NCI-H510A treated with DMSO at 0.1 percent for 48 hours (cell line): ENCODE measurements around the gene PROB1.
"Not testable (repeated sequence)": the region's sequence is repeated elsewhere in the genome, so short reads cannot be mapped to it uniquely, and the experiment has no call there.

Experiments
- DNase-seq: peaks from one replicate; lab custom pipeline; 2025; lab: John Stamatoyannopoulos, UW

Gene PROB1

DNA sequence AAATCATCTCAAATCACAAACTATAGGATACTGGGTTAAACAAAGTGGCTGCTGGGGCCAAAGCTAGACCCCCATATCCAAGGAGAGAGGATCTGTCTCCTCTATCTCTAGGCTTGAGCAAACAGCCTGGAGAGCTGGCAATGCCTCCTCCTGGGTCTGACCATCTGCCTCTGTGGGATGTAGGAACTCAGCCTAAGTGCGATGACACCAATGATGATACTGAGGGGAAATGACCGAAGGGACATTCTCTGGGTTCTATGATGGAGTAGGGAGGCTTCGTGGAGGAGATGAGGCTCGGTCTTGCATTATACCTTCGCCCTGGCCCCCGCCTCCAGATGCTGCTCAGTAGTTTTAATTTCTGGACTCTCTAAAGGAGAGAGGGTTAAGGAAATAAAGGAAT is 18.2 kb upstream of the PROB1 start:
- no peak for DNase-seq

DNA sequence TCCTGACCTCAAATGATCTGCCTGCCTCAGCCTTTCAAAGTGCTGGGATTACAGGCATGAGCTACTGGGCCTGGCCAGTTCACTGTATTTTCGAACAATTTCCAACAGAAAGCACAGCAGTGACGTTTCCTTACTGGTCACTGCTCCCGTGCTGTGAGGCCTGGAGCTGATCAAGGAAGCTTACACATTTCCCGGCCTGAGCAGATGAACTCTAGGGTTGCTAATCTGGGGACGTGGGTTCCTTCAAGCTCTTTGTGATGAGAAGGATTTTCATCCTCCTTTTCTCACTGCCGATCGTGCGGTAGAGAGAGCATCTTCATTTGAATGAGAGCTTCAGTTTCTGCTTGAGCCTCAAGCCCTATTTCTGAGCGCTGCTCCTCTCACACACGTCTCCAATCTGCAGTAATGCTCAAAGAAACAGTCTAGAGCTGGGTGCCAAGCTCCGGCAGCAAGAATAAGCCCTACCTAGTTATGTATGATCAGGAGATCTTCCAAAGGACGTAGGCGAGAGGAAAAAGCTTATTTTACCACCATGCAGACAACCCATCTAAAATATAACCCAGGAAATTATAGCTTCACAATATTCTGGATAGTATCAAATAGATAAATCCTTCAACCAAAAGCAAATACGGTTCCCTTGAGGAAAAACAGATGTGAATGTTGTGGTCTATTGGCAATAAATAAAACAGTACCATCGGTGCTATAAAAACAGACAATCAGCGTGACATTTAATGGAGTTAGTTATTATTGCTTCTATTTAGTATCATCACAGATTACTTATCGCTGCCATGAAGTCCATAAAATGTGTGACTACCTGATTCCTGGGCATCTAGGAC is 16.3 kb upstream of the PROB1 start:
- no peak for DNase-seq

DNA sequence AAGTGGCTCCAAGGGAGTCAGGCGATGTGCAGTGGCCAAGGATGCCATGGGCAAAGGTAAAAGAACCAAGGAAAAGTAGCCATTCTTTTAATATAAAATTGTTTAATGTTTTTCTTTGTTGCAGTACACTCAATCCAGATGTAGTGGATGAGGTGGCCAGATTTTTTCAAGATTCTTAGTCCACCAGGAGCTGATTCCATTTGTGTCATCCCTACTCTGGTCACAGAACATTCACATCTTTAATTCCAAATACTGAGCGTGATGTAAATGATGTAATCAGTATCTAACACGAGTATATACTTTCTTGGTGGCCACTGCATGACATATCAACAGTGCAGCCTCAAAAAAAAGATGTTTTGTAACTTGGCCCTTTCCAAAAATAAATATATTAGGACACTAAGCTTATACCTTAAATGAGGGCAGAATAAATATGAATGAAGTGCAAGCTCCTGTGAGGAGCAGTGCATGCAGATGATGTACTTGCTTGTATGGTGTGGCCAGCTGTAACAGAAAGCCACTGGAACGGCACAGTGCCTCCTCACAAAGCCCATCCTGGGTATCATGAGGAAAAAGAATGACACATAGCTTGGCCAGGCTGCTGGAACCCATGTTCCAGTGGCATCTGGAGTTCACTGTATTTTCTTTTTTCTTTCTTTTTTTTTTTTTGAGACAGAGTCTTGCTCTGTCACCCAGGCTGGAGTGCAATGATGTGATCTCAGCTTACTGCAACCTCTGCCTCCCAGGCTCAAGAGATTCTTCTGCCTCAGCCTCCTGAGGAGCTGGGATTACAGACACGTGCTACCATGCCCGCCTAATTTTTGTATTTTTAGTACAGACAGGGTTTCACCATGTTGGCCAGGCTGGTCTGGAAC is 15.5 kb upstream of the PROB1 start:
- DNase-seq, result no peak

DNA sequence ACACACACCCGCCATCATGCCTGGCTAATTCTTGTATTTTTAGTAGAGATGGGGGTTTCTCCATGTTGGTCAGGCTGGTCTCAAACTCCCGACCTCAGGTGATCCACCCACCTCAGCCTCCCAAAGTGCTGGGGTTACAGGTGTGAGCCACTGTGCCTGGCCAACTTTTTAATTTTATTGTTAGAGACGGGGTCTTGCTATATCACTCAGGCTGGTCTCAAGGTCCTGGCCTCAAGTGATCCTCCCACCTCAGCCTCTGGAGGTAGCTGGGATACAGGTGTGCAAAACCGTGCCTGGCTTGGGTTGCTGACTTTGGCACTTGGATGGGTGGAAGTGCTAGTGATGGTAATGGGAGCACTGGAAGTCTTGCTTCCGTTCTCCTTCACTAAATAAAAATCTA is 14.2 kb upstream of the PROB1 start:
- not testable (repeated sequence) for DNase-seq

DNA sequence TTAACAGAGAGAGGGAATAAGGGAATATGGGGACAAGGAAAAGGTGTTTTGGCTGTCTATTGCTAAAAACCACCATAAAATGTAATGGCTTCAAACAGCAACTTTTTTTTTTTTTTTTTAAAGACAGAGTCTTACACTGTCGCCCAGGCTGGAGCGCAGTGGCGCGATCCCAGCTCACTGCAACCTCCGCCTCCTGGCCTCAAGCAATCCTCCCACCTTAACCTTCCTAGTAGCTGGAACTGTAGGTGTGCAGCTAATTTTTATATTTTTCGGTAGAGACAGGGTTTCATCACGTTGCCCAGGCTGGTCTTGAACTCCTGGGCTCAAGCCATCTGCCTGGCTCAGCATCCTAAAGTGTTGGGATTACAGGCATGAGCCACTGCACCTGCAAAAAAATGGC is 13.3 kb upstream of the PROB1 start:
- DNase-seq, result no peak

DNA sequence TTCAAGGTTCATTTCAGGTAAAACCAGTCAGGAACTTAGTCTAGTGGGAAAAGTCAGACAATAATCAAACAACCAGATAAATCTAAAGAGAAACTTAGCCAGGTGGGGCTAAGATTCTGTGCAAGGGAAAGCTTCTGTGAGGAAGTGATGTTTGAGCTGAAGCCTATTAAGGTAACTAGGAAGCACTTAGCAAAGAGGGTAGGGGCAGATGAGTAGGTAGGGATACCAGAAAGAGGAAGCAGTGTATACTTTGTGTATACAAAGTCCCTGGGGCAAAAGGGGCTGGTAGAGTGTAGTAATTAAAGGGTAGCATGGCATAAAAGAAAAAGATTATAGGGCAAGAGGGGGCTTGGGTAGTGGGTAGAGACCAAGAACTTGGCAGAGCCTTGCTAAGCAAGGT is 12.6 kb upstream of the PROB1 start:
- no peak for DNase-seq

DNA sequence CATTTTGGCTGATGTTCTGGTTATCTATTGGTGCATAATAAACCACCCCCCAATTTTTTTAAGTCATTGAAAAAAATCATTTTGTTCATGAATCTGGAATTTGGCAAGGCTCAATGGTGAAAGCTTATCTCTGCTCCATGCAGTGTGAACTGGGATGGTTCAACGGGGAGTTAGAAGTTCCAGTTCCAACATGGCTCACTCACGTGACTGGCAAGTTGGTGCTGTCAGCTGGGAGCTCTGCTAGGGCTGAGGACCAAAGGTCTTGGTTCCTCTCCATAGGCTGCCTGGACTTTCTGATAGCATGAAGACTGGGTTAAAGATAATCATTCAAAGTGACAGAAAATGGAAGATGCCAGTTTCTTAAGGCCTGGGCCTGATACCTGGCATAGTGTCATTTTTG is 12.1 kb upstream of the PROB1 start:
- no peak for DNase-seq

DNA sequence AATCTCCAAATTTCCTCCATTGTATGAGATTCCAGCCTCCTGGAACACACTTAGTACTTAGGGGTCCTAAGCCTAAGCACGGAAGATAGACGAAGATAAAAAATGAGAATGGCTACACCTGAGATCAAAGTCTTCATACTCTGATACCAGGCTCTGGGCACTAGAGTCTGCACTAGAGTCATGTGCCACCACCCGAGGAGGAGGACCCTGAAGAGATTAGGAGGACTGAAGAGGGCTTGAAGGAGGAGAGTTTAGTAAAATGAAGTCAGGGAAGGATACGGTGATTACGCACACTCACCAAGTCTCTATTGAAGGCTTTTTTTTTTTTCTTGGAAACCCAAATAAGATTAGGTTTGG is 9.6 kb upstream of the PROB1 start:
- no peak for DNase-seq

DNA sequence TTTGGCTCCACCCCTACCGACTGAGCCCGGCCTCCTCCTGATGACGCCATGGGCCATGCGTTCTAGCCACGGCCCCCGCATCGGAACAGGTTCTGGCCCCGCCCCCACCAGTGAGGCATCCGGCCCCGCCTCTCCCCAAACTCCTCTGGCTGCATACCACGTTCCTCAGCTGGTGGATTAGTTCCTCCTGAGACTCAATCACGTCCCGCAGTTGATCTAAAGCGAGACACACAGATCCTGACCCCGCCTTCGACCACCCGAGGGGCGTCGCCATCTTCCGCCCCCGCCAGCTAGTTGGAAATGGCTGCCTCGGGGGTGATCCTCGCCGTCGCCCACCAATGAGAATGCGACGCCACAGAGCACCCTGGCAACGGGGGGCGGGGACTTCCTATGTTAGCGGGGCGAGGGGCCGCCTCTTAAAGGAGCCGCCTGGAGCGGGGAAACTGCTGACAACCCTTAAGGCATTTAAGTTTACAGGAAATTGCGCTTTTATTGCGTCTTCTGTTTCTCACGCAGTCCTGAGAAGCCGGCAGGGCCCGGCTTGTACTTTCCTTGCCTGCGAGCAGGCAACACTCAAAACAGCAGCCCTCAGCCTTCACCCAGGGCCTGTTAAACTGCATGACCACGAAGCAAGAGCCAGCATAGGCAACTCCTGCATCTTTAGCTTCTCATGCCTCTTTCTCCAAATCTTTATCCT is 9.0 kb upstream of the PROB1 start, which contains the start of gene SPATA24:
TSS of gene SPATA24 (minus strand) at position 303 of the 697 bp plus-strand sequence. CDS start at position 274, 29 bp downstream.
- DNase-seq, result peak; percentile 87

DNA sequence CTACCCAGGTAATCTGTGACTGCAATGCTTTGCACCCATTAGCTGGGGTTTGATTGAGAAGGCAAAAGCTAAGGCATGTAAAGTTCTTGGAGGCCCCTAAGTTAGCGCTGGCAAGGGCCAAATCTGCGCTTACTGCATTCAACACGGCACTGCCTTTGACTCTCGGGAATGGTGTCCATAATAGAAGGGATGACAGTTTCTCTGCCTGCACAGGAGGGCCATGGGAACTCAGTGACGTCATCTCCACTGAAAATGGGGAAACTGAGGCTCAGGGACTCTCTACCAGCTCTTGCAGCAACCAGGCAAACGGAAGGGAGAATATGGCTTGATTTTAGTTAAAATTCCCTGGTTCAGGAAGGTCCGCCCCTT is 8.5 kb upstream of the PROB1 start:
- no peak for DNase-seq

DNA sequence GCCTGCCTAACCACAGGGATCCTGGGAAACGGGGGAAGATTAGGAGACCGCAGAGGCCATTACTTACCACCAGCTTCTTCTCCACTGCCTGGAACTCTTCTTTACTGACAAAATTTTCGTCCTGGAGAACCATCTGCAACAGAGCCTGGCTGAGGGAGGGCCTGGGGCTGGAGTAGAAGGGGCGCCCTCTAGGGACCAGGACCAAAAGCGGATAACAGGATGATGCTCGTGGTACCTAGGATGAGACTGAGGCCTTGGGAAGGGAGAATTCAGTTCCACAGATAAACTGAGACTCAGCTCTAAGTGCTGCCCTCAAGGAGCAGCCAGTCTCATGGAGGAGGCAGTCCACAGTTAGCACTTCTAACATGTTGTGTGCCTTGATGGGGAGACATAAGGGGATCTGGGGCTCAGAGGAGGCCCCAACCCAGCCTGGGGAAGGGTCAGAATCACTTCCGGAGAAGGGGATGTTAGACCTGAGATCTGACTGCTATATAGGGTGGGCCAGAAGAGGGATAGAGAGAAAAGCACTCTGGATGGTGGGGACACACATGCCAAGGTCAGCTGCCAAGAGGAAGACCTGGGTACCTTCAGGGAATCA is 7.8 kb upstream of the PROB1 start:
- DNase-seq, result no peak

DNA sequence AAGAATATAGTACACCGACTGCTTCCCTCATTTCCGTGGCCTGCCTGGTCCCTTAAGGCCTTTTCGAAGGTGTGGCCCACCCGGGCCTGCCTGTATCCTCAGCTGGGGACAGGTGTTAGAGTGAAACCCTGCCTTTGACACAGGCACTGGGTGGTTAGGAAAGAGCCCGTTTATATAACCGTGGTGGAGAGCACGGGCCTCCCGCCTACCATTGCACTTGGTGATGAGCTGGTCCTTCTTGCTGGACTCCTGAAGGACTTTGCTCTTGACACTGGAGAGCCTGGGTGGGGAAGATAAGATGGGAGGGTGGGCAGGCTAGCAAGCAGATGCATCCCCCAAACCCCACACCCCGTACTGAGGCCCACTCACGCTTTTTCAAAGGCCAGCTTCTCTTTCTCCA is 6.6 kb upstream of the PROB1 start:
- no peak for DNase-seq

DNA sequence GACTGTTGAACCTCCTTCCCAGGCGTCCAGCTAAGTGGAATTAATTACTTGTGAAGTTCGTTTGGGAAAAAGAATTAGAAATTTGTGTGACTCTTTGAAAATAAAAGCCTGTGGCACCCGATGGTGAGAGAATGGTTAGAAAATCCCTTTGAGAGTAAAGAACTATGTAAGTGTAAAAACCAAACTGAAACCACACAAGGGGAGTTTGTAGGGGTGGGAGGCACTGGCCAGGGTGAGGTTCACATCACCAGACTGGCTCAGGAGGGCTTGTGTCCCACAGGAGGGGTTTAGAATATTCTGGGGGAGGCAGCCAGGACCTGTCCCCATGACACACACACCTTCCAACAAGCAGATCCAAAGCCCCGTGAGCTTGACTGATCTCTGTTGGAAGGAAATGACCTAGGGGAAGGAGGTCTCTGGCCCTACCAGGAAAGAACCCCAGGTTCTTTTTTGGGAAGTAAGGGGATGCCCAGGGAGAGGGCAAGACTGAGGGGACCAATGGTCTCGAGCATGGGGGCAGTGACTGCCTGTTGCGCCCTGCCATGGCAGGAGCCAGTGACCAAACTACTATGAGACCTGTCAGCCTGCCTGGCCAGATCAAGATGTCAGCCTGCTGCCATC is 4.7 kb upstream of the PROB1 start:
- no peak for DNase-seq

DNA sequence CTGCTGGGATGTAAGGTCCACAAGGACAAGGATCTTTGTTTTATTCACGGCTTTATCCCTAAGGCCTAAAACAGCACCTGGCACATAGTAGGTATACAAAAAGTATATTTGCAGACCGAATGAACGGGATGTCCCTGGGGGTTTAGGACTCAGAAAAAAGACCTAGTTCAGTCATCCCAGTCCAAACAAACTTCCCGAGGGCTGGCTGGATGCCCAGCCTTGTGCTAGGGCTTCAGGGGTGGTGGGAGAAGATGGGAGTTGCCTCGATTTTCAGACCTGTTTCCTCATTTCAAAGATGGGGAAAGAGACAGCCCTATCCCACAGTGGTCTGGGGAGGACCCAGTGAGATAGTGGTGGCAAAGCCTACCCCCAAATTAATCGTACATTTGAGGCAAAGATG is 3.0 kb upstream of the PROB1 start:
- no peak for DNase-seq

DNA sequence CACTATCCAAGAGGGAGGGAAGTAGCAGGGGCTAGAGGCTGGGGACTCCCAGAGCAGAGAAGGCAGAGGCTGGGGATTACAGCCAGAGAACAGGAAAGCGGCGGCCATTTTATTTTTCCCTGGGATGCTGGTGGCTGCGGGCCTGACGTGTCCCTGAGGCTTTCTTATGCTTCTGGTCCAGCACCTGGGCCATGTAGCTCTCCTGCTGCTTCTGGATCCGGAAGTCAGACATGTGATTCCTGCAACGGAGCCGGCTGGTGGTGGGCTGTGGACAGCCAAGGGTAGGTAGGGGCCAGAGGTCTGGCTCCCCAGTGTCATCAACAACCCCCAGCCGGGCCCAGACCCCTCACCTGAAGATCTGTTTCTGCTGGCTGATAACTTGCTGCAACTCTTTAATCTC is 1.8 kb upstream of the PROB1 start:
- DNase-seq, result no peak

DNA sequence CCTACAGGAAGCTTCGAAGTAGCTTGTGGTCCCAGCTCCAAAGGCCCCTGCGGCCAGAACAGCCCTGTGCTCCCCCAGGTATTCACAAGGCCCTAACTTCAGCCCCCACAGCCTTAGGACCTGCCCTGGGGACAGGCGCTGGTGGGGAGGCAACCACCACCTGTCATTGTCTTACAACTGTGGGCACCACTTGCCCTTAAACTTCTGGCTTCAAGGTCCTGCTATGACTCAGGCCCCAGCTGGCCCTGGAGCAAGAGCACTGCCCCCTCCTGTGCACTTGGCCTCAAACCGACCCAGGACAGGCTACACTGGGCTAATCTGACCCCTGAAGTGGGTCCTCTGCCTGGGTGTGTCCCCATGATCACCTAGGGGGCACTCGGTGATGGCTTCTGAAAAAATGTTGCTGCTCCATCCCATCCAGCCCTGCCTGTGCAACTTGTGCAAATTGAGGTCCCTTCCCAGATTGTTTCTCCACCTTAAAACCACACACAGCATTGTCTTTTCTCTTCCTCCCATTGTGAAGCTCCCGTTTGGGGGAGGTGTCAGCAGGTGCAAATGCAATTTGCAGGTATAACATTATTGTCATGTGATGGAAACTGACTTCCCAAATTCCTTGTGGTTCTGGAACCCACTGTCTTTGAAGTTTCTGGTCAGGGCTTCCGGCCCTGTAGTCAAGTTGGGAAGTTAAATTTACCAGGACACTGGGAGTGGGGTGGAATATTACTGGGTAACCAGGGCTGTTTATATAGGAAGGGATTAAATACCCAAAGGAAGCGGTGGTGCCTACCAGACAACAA is 1.1 kb upstream of the PROB1 start:
- no peak for DNase-seq

DNA sequence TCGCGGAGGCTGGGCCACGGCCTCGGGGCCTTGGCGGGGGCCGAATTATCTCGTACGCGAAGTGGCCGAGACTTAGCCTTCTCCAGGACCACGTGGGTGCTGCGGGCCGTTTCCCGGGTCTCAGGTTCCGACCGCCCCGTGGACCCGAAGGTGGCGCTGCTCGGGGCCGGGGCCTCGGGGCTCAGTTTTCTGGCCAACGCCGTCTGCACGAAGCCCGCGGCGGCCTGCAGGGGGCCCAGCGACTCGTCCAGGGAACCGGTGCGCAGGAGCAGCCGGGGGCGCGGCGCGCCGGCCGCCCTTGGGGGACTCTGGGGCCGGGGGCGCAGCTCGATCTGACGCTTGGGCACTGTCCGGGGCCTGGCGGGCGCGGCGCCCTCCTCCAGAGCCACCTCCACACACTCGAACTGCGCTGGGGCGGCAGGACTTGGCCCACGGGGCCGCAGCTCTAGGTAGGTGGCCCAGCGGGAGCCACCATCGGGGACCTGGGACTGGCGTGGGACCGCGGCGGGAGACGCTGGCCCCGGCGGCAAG is 716 bp downstream of the PROB1 start:
- no peak for DNase-seq

DNA sequence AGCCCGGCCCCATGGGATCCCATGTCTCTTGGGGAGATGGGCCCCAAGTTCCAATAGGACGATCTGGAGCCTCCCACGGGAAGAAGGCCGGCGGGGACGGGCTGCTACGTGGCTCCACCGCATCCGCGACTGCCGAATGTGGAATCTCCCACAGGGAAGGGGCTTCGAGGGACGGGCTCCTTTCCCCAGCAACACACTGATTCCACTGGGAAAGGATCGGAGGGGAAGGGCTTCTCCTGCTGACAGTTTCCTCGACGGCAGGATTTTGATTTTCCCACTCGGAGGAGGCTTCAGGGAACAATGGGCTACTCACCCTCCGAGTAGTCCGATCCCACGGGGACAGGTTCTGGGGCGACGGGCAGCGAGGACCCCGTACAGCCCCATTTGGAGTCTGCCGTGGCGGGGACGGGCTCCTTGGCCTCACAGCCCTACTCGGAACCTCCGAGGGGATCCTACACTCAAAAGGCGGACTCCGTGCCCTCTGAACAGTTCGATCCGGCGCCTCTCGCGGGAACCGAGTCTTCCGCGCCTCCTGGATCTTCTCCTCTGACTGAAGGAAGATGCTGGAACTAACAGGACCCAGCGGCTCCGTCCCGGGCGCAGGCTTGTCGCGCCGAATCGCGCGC is 1.3 kb downstream of the PROB1 start:
- no peak for DNase-seq

DNA sequence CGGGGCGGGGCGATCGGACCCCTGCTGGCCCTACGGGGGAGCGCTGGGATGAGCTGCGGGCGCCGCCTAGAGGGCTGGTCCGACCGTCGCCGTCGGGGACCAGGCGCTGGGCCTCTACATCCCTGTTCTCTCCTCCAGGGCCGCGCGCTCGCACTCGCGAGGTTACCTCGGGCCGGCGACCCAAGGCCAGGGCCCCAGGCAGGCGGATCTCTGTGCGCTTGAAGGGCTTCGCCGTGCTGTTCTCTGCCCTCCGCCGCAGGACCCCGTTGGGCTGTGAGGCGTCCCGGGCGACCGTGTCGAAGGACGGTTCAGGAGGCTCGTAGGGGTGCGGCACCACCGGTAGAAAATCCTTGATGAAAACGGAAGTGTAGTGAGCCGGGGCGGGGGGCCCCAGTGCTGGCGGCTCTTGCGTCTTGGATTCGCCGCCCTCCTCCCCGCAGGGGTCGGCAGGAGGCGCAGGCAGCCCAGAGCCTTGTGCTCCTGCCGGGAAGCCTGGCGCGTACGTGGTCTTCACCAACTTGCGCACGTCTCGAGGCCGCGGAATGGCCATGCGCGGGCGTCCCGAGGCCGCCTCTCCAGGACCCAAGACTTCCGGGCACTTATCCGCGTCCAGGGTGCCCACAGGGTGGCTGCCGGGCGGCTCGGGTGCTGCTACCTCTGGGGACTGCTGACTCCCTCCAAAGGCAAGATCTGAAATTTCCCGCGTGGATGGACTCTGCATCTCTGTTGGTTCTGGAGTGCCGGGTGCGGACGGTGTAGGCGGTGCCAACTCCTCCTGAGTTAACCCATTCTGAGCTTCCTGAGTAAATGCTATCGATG is 2.0 kb downstream of the PROB1 start:
- peak; percentile 56 for DNase-seq

DNA sequence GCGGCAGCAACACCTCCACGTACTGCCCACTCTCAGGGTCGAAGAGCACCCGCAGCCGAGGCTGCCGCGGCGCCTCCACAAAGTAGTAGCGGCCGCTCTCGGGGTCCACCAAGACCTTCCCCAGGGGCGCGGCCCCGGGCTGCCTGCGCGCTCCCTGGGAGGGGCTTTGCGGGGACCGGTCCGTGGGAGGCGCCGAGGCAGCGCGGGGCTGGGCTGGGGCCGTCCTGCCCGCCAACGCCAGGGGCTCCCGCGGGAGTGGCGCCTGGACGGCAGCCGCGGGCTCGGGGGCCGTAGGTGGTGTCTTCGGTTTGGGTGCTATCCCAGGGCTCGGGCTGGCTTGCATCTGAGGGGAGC is 2.6 kb downstream of the PROB1 start:
- peak; percentile 36 for DNase-seq
